ENCODE data around the gene PCDHGC4. TPM values are rescaled to one million over a fixed set of nuclear protein-coding genes. Genes with fewer than 3 reads are reported as not detected.
A peak's percentile ranks its signal among the peaks of the same experiment; 100 is the strongest.

PCDHGC4 gene
- total and polyA plus RNA-seq, 2 experiments from 2014 or later, result 0.35 to 1.5 TPM

DNA sequence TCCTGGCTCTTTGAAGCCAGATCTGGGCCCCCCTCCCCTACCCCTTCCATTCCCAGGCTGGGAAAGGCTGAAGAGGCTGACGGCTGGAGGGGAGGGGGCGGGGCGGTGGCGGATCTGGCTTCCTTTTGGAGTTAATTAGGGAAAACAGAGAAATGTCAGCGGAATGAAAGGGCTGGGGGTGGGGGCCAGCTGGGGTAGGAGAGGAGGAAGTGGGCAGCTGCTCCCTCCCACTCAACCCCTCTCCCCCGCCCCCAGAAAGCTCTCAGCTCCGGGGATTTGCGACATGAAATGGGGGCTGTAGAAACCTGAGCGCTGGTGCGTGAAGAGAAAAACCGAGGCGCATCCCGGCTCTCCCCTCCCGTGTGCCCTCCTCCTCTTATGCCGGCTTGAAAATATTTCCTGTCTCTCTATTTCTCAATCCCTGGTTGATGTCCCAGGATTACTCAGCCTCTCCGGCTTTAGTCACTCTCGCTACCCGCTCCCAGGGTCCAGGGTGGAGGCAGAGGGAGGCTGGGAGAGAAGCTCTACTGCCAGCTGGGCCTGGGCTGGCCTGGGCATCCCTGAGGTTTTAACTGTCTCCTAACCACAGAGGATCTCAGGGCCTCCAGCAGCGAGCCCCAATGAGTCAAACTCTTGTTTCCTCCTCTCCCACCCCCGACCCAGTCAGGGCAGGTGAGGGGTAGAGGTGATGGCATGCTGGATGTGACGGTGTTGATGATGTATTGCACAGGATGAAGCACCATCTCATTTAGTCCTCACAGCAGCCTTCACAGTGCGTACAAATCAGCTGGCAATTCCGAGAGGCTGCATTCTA lies 24.2 kb downstream of the PCDHGC4 start:
- Histone ChIP-seq H3K36me3 (replicated peaks; ENCODE audit: insufficient read depth, low read depth) (no peaks in the 10 kb centered on the region), H3K9me2 (replicated peaks; ENCODE audit: insufficient read depth) (no peaks in the 10 kb centered on the region), H3K27me3 (no peaks in the 10 kb centered on the region), H3K27ac (peak overlapping the region; percentile 94), H3K4me3 (no peak overlapping the region), H3K79me2 (peaks cover 2% of the 10 kb centered on the region), H4K20me1 (ENCODE audit: insufficient read depth, poor library complexity, severe bottlenecking) (no peaks in the 10 kb centered on the region), H2AFZ (no peak overlapping the region), H3K4me1 (ENCODE audit: insufficient read depth) (peaks cover 39% of the 10 kb centered on the region), H3K4me2 (peak overlapping the region; percentile 70), H3K9me3 (ENCODE audit: low read depth) (no peaks in the 10 kb centered on the region)
- peak; percentile 78 for DNase-seq (ENCODE audit: low spot score)
- TF ChIP-seq EZH2phosphoT487 (IDR thresholded peaks at IDR 0.05; ENCODE audit: low read depth, severe bottlenecking, unreplicated experiment) (no peak), EZH2 (IDR thresholded peaks at IDR 0.05; ENCODE audit: borderline replicate concordance) (no peak)
- TF ChIP-seq, protein P1, sequence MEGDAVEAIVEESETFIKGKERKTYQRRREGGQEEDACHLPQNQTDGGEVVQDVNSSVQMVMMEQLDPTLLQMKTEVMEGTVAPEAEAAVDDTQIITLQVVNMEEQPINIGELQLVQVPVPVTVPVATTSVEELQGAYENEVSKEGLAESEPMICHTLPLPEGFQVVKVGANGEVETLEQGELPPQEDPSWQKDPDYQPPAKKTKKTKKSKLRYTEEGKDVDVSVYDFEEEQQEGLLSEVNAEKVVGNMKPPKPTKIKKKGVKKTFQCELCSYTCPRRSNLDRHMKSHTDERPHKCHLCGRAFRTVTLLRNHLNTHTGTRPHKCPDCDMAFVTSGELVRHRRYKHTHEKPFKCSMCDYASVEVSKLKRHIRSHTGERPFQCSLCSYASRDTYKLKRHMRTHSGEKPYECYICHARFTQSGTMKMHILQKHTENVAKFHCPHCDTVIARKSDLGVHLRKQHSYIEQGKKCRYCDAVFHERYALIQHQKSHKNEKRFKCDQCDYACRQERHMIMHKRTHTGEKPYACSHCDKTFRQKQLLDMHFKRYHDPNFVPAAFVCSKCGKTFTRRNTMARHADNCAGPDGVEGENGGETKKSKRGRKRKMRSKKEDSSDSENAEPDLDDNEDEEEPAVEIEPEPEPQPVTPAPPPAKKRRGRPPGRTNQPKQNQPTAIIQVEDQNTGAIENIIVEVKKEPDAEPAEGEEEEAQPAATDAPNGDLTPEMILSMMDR (IDR thresholded peaks at IDR 0.05; ENCODE audit: poor library complexity), result no peak
- WGBS (ENCODE audit: low lambda C conversion rate, missing lambda C conversion rate), result 32% methylated on average over 16 of the region's 23 CpGs

DNA sequence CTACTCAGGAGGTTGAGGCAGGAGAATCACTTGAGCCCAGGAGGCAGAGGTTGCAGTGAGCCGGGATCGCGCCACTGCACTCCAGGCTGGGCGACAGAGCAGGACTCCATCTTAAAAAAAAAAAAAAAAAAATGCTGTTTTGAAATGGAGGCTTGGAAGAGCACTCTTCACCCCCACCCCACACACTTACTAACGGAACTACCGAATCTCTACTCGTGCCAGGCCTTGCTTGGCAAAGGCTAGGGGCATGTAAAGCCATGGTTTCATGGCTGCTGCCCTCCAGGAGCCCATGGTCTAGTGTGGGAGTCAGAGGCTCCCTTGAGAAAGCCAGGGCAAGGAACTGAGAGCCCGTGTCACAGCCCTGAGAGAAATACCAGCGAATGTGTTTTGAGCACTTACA lies 25.3 kb downstream of the PCDHGC4 start:
- H3K4me1 ChIP-seq (ENCODE audit: insufficient read depth), result peaks cover 50% of the 10 kb centered on the region
- H4K20me1 ChIP-seq (ENCODE audit: insufficient read depth, poor library complexity, severe bottlenecking), result no peaks in the 10 kb centered on the region
- DNase-seq (ENCODE audit: low spot score), result no peak
- H3K27ac ChIP-seq, result peak overlapping the region; percentile 94
- no peak overlapping the region for H3K4me2 ChIP-seq
- WGBS (ENCODE audit: low lambda C conversion rate, missing lambda C conversion rate), result 92% methylated on average over 9 of the region's 9 CpGs
- no peaks in the 10 kb centered on the region for H3K9me2 ChIP-seq (replicated peaks; ENCODE audit: insufficient read depth)
- H3K9me3 ChIP-seq (ENCODE audit: low read depth), result no peaks in the 10 kb centered on the region
- no peak overlapping the region for H3K4me3 ChIP-seq
- TF ChIP-seq EZH2 (IDR thresholded peaks at IDR 0.05; ENCODE audit: borderline replicate concordance) (no peak), EZH2phosphoT487 (IDR thresholded peaks at IDR 0.05; ENCODE audit: low read depth, severe bottlenecking, unreplicated experiment) (no peak)
- TF ChIP-seq, protein P1 (IDR thresholded peaks at IDR 0.05; ENCODE audit: poor library complexity), result no peak
- H3K79me2 ChIP-seq, result peaks cover 2% of the 10 kb centered on the region
- H3K27me3 ChIP-seq, result no peaks in the 10 kb centered on the region
- no peaks in the 10 kb centered on the region for H3K36me3 ChIP-seq (replicated peaks; ENCODE audit: insufficient read depth, low read depth)
- H2AFZ ChIP-seq, result no peak overlapping the region

DNA sequence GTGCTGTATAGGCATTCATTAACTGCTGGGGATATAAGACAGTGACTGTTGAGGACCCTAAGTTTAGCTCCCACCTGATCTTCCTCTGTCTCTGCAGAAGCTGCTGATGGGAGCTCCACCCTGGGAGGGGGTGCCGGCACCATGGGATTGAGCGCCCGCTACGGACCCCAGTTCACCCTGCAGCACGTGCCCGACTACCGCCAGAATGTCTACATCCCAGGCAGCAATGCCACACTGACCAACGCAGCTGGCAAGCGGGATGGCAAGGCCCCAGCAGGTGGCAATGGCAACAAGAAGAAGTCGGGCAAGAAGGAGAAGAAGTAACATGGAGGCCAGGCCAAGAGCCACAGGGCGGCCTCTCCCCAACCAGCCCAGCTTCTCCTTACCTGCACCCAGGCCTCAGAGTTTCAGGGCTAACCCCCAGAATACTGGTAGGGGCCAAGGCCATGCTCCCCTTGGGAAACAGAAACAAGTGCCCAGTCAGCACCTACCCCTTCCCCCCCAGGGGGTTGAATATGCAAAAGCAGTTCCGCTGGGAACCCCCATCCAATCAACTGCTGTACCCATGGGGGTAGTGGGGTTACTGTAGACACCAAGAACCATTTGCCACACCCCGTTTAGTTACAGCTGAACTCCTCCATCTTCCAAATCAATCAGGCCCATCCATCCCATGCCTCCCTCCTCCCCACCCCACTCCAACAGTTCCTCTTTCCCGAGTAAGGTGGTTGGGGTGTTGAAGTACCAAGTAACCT lies 26.2 kb downstream of the PCDHGC4 start:
- Histone ChIP-seq H3K4me1 (ENCODE audit: insufficient read depth) (peaks cover 50% of the 10 kb centered on the region), H3K27ac (no peak overlapping the region), H4K20me1 (ENCODE audit: insufficient read depth, poor library complexity, severe bottlenecking) (no peaks in the 10 kb centered on the region), H3K36me3 (replicated peaks; ENCODE audit: insufficient read depth, low read depth) (no peaks in the 10 kb centered on the region), H3K4me2 (no peak overlapping the region), H3K27me3 (no peaks in the 10 kb centered on the region), H3K79me2 (peaks cover 2% of the 10 kb centered on the region), H2AFZ (no peak overlapping the region), H3K4me3 (no peak overlapping the region), H3K9me3 (ENCODE audit: low read depth) (no peaks in the 10 kb centered on the region), H3K9me2 (replicated peaks; ENCODE audit: insufficient read depth) (no peaks in the 10 kb centered on the region)
- no peak for DNase-seq (ENCODE audit: low spot score)
- 98% methylated on average over 14 of the region's 14 CpGs for WGBS (ENCODE audit: low lambda C conversion rate, missing lambda C conversion rate)
- TF ChIP-seq EZH2phosphoT487 (IDR thresholded peaks at IDR 0.05; ENCODE audit: low read depth, severe bottlenecking, unreplicated experiment), result no peak
- TF ChIP-seq, protein P1 (IDR thresholded peaks at IDR 0.05; ENCODE audit: poor library complexity), result no peak
- no peak for TF ChIP-seq EZH2 (IDR thresholded peaks at IDR 0.05; ENCODE audit: borderline replicate concordance)
